T-helper 2 cell (primary cell): ENCODE measurements around the gene CCDC170.
"Not testable (repeated sequence)": the region's sequence is repeated elsewhere in the genome, so short reads cannot be mapped to it uniquely, and the experiment has no call there.

Experiments used
- DNase-seq, 5 experiments: peaks; one replicate each; pipeline versions ENCODE4 v3.0.0 to v3.0.0-alpha.2; 2012 to 2022

CCDC170 gene

DNA sequence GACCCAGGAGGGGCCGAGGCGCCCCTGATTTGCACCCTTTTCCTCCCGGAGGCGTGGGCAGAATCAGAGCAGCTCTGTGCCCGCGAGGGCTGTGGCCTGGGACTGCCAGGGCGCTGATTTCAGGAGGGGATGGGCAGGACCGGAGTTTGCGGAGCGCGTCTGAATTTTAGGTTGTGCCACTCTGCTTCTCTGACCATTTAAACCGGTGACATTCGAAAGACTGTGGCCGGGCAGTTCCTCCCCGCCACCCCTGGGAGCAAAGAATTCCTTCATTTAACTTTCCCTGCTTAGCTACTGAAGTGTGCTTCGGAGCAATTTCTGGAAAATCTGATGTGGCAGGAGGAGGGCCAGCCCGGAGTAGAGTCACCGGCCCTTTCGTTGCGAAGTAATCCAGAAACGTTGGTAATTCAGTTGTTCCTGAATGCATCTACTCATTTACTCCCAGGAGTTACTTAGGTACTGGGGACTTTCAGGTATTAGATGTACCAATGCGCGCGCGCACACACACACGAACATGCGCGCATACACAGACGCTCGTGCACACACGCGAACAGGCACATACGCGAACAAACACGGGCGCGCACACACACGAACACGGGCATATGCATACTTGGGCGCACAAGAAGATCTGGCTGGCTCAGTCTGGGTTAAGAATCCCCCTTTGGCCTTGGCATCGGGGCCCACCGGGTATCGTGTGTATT lies 568 bp downstream of the CCDC170 start:
- DNase-seq, result peak in 2 of 5 experiments; percentile 5 to 82

DNA sequence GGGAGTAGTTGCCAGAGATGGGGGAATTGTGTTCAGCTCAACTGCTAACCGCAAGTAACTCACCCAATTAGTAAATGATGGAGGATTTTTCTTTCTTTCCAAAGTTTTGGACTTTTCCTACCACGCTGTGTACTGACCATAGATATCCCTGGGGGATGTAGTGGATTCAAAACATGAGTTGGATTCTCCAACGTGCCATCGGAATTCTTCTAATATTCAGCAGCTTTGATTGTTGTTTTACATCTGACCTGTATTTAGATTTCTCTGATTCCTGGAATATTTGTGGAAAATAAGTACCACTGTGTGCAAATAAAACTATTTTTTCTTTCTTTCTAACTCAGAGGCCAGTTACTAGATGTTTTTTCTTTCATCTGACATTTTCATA lies 1.1 kb downstream of the CCDC170 start:
- DNase-seq, result no peak

DNA sequence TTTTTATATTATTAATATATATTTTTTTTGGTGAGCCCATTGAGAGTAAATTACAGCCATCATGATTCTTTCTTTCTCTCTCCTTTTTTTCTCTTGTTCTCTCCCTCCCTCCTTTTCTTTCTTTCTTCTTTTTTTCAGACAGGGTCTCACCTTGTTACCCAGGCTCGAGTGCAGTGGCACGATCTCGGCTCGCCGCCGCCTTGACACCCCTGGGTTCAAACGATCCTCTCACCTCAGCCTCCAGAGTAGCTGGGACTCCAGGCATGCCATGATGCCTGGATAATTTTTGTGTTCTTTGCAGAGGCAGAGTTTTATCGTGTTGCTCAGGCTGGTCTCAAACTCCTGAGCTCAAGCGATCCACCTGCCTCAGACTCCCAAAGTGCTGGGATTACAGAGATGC lies 1.6 kb downstream of the CCDC170 start:
- DNase-seq, result no peak

DNA sequence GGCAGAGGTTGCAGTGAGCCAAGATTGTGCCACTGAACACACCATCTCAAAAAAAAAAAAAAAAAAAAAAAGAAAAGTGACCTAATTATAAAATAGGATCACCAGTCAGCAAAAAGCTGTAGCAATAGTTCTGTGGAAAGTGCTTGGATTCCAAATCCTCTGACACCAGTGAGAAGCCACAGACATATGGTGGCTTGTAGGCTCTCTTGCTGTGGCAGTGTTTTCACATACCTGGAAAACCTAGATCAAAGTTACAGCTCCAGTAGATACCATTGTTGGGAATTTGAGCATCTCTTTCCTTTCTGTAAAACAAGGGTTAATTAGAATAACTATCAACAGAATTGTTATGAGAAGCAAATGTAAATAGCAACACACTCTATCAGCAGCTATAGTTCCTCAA lies 4.1 kb downstream of the CCDC170 start:
- no peak for DNase-seq

DNA sequence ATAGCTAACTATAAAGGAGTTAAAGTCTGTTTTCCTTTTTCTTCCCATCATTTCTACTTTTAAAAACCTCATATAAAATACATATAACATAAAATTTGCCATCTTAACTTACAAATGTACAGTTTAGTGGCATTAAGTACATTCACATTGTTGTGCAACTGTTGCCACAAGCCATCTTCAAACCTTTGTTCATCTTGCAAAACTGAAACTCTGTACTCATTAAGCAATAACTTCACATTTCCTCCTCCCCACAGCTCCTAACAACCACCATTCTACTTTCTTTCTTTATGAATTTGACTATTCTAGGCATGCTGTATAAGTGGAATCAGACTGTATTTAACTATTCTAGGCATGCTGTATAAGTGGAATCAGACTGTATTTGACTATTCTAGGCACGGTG lies 4.5 kb downstream of the CCDC170 start:
- DNase-seq, result peak in 1 of 5 experiments; percentile 70

DNA sequence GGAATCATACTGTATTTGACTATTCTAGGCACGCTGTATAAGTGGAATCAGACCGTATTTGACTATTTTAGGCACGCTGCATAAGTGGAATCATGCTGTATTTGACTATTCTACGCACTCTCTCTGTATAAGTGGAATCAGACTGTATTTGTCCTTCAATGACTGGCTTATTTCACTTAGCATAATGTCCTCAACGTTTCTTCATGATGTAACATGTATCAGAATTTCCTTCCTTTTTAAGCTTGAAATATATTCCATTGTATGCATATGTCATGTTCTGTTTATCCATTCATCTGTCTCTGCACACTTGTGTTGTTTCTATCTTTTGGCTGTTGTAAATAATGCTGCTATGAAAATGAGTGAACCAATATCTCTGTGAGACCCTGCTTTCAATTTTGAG lies 5.7 kb downstream of the CCDC170 start:
- no peak for DNase-seq

DNA sequence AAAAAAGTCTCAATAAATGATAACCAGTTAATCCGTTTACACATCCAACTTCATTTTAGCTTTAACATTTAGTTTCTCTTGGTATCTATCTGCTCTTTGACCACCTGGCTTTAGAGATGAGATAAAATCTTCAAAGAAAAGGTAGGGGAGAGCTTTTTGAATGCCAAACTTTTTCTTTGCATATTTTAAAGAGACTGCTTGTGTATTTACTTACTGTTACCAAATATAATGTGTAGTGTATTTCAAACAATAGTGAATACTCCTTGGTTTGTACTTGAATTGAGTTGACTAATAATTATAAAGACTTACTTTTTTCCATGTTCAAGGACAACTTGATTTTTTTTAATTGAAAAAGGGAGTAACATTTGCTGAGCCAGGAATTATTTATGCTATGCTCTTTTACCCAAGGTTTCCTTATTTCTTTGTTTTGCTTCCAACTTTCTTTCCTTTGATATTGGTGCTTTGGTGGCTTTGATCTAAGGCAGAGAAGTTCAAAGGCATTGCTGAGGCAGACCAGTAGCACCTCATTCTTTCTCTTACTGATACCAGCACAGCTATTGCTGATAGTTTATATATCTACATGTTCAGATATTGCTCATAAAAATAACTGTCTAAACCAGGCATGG lies 7.8 kb downstream of the CCDC170 start:
- no peak for DNase-seq

DNA sequence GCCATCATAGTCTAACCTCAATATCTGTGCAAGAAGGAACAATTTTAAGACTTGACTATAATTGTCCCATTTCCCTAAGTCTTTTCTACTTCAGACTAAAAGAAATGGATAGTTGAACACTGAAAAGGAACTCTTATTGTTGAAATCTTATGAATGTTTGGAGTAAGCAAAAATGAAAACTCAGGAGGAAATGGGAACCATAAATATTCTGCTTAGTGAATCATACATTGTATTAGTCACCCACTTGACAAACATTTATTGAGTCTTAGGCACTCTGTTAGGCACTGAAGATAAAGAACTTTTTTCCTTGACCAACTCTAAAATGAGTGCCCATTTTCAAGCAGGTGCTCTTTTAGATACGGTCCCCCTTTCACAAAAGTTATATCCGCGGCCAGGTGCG lies 8.7 kb downstream of the CCDC170 start:
- DNase-seq, result no peak

DNA sequence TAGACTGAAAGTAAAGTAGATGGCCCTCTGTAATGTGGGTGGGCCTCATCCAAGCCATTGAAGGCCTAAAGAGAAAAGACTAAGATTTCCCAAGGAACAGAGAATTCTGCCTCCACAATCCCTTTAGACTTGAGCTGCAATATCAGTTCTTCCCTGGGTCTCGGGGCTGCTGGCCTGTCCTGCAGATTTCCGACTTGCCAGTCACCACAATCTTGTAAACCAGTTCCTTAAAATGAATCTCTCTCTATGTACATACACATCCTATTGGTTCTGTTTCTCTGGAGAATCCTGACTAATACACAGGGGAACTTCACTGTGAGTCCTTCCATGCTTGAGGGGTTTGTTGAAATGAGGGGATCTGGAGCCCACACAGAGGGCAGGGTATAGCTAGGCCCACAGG lies 12.9 kb downstream of the CCDC170 start:
- no peak for DNase-seq

DNA sequence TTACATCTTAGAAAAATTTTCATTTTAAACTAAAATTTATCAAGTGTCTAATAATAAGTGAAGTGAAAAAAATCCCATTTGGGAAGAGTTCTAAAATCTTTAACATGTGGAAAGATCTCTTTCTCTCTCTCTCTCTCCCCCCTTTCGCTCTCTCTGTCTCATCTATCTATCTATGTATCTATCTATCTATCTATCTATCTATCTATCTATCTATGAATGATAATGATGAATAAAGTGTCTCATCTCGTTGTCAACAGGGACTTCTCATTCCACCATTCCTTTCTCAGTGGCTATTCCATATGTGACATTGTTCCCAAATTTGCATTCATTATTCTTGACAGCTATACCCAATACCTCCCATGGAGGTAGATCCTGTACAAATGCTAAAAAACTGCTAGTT lies 15.2 kb downstream of the CCDC170 start:
- no peak for DNase-seq

DNA sequence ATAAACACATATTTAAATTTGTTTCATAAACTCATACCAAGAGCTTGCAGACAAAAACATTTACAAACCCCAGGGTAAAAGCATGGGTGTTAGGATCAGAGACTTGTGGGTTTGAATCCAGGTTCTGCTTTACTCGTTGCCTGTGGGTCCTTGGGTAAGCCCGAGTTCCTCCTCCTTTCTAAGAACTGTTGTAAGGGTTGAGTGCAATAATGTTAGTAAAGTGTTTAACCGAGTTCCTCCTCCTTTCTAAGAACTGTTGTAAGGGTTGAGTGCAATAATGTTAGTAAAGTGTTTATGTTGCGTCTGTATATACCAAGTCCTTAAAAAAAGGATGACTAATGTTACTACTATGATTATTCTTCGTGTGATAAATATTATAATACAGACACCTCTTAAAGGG lies 18.7 kb downstream of the CCDC170 start:
- no peak for DNase-seq

DNA sequence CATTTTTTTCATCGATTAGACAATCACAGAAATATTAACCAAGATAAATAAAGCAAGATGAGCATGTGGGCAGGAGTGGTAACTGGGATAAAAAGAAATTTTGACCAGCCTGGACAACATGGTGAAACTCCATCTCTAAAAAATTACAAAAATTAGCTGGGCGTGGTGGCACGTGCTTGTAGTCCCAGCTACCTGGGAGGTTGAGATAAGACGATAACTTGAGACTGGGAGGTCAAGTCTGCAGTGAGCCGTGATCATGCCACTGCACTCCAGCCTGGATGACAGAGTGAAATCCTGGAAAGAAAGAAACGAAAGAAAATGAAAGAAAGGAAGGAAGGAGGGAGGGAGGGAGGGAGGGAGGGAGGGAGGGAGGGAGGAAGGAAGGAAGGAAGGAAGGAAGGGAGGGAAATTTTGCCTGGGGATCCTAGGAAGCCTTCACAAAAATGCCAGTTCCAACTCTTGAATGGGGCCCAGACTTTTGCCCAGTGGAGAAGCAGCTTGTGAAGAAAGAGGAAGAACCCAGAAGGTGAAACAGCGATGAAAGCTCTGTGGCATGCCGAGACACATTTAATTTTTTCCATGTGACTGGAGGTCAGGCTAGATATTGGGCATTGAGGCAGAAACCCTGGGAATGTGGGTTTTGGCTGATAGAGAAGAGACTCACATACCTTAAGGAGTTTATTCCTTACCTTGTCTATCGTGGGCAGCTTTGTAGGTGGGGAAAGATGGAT lies 20.3 kb downstream of the CCDC170 start:
- DNase-seq, result no peak

DNA sequence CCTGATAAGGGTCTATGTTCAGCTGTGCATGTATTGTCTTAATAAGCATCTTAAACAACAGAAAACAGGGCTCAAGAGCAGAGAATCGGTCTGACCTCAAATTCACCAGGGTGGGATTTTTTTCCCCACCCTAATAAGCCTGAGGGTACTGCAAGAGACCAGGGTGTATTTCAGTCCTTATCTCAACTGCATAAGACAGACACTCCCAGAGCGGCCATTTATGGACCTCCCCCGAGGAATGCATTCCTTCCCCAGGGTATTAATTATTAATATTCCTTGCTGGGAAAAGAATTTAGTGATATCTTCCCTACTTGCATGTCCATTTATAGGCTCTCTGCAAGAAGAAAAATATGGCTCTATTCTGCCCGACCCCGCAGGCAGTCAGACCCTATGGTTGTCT lies 25.2 kb downstream of the CCDC170 start:
- DNase-seq, result not testable (repeated sequence)

DNA sequence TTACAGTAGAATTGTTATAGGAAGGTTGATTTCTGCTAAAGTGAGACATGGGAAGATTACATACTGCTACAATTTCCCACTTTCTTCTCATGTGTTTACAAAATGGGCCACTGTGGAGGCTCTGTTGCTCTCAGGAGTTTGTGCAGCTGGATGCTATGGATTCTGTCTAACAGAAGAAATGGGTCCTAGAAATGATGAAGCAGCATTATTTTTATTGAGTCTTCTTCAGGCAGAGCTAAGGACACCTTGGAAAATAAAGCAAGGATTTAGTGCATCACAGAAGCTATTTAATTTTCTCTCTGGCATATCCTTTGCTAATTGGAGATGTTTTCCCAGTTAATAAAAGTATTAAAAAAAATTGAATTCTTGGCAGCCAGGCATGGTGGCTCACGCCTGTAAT lies 29.2 kb downstream of the CCDC170 start:
- DNase-seq, result no peak

DNA sequence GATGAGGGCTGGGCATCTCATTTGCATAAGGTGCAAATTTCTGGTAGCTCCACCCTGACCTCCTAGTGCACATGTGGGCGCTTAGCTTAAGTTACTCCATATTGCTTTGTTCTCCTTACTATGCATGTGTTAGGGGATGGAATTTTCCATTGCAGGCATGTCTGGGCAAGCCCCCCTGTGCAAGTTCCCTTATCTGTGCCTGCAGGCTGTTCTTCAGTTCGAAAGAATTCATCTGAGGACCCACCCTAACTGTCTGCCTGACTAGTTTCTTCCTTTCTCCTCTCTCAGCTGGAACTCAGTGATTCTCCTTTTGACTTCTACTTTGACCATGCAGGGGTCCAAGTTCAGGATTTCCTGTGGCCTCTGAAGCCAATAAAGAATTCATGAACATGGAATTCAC lies 30.2 kb downstream of the CCDC170 start:
- no peak for DNase-seq

DNA sequence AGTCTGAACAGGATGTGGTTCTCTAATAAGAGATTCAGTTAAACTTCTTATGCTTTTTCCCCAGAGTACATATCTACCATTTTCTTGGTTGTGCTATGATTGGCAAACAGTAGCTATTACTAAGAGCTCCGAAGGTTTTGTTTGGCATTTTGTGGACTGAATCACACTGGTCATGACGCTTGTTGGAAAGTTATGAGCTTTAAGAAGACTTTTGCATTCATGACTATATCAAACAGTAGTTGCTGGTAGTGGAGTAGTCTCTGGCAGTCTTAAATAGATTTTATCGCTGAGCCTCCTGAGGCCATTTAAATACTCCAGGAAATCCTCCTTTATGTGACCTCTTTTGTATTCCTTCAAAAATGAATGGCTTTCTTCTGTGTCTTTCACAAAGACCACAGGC lies 40.8 kb downstream of the CCDC170 start:
- DNase-seq, result no peak

DNA sequence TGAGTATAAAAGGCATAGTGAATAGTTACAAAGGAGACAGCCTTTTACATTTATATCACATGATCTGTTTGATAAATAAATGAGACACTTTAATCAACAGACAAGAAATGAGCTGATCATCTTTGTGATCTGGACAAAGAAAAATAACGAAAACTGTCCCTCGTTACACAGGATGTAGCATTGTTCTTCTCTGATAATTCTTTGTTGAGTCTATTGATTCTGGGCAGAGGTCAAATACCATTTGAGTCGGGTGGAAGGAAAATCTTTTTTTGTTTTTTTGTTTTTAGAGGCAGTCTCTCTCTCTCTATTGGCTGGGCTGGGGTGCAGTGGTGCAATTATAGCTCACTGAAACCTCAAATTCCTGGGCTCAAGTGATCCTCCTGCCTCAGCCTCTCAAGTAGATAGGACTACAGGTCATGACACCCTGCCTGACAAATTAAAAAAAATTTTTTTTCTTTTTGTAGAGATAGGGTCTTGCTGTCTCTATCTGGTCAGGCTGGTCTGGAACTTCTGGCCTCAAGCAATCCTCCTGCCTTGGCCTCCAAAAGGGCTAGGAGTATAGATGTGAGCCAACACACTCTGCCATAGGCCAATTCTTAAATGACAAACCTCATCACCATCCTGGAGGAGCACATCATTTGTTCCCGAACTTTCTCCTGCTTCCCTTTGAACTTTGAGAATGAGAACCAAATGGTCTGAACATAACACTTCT lies 41.8 kb downstream of the CCDC170 start:
- DNase-seq, result no peak

DNA sequence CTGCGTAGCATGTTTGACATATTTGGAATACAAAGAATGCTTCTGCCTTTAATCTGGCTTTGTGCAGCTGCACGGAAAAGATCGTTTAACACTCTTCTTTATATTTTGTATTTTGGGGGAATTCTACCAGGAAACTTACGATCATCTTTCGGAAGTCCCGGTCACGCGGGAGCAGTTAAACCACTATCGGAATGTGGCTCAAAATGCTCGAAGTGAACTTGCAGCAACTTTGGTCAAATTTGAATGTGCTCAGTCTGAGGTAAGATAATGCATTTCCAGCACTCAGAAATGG lies 42.3 kb downstream of the CCDC170 start:
- DNase-seq, result no peak

DNA sequence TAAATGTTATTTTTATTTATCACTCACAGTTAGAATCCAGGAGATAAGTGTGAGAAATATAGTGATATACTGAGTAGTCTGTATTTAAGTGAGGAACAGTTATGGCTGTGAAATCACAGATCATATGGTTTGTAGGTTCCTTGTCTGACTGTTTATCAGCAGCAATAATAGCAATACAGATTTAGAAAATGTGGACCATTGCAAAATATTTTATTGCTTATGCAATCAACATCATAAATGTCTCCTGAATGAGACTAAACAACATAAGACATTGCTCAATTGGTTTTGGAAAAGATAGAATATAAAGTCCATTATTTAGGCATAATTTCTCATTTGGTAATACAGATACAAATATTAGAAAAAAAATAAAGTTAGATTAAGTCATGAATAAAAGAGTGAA lies 43.7 kb downstream of the CCDC170 start:
- no peak for DNase-seq

DNA sequence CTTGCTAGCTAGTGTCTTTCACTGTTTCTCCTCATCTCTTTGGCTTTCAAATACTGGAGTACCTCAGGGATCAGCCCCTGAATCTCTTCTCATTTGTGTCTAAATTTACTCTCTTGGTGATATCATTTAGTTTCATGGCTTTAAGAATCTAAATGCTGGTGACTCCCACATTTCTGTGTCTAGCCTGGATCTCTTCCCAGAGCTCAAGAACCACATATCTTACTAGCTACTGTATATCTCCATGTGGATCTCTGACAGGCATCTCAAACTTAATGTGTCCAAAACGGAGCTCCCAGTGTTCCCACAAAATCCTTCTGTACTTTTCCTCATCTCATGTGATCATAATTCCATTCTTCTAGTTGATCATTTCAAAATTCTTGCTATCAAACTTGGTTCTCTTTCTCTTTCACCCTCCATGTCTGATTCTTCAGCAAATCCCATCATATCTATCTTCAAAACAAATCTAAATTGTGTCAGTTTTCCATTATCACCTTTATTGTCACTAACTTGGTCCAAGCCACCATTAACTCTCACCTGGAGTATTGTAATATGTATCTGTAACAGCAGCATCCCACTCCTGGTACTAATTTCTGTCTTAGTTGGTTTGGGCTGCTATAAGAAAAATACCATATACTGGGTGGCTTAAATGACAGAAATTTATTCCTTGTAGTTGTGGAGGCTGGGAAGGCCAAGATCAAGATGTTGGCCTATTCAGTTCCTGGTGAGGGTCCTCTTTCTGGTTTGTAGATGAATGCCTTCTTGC lies 45.9 kb downstream of the CCDC170 start:
- DNase-seq, result no peak

DNA sequence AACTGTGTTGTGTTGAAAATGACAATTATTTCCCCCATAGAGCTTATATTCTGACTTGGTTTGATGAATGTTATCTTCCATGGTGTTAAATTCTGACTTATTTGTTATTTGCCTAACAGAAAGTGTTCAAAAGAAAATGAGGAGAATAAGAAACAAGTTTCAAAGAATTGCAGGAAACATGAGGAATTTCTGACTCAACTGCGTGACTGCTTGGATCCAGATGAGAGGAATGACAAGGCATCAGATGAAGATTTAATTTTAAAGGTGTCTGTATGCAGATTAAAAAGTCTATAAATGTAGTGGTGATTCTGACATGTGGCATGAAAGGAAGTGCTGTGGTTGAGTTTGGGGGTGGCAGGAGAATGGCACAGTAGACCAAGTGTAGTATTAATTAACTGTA lies 50.6 kb downstream of the CCDC170 start:
- no peak for DNase-seq

DNA sequence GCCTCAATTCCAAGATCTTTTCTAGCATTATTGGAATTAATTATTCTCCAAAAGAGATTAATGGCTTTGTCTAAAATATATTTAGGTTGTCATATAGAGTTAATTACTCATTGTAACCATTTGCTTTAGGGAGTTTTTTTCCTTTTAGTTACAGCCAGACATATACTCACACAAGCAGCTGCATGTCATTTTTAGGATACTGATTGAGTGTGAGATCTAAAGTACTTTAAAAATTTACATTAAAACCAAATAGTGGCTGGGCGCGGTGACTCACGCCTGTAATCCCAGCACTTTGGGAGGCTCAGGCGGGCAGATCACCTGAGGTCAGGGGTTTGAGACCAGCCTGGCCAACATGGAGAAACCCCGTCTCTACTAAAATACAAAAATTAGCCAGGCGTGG lies 51.1 kb downstream of the CCDC170 start:
- DNase-seq, result not testable (repeated sequence)
